Measurements from ENCODE around the gene TLX1.

TLX1 gene

DNA sequence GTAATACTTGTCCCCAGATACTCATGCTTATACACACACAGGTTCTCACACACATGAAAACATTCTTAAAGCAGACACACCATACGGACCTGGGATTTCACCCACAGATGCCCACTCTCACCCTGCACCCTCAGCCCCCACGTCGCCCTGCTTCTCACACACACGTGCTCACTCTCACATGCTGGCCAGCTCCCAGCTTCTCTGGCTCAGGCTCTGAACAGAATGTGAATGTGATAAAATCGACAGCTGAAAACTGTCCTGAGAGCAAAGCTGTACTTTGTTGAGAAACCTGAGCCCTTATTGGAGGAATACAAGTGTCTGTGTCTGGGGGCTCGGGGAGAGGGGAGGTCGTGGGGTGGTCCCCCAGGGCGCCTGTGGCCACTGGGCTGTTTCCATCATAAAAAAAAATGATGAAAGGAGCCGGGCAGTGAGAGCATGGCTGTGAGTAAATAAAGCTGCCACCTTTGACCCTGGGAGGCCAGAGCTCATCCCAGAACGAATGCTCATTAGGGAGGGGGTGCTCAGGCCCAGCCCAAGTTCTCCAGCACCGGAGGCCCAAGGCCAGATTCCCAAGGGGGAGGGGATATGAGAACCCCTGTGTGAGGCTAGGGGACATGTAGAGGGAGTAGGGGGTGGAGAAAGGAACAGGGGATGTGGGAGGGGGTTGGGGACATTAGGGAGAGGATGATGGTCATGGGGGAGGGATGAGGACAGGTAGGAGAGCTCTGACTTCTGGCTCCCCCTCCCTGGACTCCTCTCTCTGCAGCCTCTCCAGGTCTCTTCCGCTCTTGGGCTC, 18.1 kb upstream of the TLX1 start:
- no peak for DNase-seq (ENCODE audit: low spot score)

DNA sequence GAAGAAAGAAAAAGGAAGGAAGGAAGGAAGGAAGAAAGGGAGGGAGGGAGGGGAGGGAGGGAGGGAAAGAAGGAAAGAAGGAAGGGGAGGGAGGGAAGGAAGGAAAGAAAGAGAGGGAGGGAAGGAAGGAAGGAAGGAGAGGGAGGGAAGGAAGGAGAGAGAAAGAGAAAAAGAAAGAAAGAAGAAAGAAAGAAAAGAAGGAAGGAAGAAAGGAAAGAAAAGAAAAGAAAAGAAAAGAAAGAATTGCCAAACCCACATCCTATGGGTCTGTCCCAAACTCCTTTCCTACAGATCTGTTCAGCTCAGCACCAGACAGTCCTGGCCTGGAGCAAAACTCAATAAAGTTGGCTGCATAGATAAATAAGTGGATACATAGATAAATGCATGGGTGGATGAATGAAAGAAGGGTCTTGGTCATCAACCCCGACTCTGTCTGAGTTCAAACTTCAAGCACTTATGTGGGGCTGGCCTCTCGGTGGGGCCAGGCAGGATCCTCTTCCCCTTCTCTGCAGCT, 17.2 kb upstream of the TLX1 start:
- no peak for DNase-seq (ENCODE audit: low spot score)

DNA sequence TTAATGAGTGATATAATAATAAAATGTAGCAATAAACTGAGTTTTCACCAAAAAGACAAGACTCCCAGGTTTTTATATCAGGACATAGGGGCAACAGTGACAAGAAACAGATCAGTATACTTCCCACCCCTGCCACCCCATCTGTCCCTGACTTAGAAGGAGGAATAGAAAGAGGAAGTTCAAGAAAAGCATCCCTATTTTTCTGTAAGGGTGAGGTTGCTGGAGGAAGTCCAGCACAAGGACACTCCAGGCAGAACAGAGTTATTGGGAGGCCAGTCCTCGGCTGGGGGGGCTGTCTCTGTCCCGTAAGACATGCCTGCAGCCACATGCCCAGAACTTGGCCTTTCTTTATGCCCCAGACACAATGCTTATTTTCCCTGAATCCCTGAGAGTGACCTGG, 16.5 kb upstream of the TLX1 start:
- no peak for DNase-seq (ENCODE audit: low spot score)

DNA sequence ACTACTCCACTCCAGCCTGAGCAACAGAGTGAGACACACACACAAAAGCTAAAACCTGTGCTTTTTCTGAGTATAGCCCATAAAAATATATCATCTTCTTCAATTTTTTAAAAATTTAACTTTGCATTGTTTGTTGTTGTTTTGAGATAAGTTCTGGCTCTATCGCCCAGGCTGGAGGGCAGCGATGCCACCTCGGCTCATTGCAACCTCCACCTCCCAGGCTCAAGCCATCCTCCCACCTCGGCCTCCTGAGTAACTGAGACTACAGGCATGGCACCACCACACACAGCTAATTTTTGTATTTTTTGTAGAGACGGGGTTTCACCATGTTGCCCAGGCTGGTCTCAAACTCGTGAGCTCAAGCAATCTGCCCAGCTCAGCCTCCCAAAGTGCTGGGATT, 14.3 kb upstream of the TLX1 start:
- DNase-seq (ENCODE audit: low spot score): no peak

DNA sequence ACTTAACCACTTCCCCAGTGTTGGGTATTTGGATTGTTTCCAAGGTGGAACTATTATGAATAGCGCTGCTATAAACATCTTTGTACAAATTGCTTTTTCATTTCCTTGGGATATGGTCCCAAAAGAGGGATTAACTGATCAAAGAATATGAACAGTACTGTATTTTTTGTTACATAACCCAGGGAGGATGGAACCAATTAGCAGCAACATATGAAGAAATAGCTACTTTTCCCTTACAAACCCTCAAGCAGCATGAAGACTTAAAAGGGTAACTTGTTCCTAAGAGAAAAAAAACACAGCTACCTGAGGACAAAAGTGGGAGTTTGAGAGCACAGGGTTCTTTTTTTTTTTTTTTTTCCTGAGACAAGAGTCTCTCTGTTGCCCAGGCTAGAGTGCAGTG, 13.1 kb upstream of the TLX1 start:
- DNase-seq (ENCODE audit: low spot score): no peak

DNA sequence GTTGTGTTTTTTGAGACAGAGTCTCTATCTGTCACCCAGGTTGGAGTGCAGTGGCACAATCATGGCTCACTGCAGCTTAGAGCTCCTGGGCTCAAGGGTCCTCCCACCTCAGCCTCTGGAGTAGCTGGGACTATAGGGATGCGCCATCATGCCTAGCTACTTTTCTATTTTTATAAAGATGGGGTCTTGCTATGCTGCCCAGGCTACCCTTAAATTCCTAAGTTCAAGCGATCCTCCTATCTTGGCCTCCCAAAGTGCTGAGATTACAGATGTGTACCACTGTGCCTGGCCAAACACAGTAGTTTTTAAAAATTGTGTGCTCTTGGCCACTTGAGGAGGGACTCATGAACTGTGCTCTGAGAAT, 10.6 kb upstream of the TLX1 start:
- no peak for DNase-seq (ENCODE audit: low spot score)

DNA sequence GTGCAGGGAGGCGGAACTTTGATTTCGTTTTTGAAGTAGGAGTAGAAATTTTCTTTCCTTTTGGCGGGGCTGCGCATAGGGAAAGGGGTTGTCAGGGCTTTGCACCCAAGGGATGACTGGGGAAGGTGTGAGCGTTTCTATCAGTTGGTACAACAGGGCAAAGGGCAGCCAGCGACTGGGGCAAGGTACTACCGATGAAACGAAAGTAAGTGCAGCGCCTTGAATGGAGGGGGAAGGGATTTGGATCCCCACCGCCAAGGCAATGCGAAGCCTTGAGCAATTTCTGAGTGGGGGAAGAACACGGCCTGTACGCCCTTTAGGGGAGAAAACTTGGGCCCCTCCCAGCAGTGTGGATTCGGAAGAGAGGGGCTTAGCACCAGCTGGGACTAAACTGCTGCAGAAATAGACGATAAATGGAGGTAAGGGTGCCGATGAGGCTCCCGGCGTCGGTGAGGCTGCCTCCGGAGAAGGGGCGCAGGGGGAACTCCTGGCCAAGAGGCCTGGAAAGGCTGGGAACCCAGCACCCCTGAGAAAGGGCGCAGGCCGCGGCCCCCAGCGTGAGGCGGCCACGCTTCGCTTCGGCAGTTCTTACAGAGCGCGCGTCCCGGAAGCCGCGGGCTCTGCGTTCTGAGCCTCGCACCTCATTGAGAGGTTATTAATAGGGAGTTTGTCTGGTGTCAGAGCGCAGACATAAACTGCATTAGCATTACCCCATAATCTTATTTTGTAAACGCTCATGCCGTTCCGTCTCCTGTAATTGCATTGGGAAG, 10.0 kb upstream of the TLX1 start:
- no peak for DNase-seq (ENCODE audit: low spot score)

DNA sequence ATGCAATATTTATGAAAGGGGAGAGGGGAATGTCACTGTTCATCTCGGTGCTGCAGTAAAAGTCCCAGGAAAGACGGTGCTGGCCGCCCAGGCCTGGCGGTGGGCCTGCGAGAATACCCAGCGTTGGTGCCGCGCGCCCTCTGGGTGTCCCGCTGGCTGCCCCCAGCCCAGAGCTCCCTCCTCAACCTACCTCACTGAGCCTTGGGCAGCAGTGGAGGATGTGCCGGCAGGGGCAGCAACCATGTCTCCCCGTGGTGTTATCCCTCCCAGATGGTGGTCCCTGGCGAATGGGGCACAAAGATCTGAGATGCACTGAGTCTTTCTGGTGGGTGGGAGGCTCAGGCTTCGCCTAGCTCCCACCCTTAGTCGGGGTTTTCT, 9.5 kb upstream of the TLX1 start:
- no peak for DNase-seq (ENCODE audit: low spot score)

DNA sequence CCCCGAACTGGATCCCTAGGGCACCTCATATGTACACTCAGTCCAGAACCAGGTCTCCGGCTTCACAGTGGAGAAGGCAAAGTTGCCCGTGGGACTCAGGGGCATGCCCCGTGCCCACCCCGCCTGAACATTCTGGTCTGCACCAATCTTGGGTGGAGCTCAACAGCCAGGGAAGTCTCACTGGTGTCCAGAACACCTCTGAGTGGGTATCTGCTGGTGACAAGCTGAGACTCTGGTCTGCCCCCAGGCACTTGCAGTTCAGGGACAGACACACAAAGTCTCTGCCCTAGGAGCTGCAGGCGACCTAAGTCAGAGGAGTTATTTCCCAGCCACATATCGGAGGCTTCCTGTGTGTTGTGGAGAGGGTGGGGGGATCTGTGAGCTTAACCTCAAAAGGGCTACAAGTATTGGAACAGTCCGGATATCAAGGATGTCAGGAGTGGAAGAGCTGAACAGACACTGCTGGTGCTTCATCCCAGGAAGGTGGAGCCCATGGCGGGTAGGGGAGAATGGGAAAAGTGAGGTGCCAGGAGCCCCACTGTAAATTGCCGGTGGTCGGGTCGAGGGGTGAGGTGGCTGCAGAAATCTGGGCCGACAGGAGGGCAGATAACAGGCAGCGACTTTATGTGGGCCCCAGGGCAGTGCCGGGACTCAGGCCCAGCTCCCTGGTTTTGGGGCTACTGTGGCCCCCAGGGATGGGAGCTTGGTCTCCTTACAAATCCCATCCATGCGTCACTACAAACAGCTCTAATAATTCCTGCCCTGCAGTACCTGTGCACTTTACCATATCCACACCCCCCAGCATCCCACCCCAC, 8.6 kb upstream of the TLX1 start:
- DNase-seq (ENCODE audit: low spot score): no peak

DNA sequence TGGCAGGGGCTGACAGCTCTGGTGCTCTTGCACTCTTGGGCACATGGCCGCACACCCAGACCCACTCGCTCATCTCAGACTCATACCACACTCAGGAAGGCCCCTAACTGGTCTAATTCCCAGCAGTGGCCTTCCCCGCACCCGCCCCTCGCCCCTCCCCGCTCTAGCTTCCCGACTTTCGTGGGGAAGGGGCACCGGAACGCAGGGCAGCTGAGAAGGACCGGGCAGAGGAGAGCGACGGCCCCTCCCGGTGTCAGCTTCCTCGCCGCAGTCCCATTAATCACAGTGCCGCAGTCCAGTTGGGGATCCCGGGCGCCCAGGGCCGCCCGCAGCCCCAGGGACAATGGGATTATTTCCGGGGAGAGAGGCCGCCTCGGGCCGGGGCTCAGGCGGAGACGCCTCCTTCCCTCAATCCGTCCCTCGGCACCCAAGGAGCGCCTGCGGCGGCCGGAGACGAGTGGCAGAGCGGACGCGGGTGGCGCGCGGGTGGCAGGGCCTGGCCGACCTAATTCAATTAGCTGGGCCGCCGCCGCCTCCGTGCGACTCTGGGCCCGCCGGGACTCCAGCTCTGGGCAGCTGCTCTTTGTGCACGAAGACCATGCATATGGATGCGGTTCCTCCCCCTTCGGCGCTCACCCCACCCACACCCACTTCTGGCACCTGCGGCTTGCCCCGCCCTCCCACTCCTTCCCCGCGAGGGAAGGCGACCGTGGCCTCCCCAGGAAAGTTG, 7.8 kb upstream of the TLX1 start:
- peak; percentile 50 for DNase-seq (ENCODE audit: low spot score)

DNA sequence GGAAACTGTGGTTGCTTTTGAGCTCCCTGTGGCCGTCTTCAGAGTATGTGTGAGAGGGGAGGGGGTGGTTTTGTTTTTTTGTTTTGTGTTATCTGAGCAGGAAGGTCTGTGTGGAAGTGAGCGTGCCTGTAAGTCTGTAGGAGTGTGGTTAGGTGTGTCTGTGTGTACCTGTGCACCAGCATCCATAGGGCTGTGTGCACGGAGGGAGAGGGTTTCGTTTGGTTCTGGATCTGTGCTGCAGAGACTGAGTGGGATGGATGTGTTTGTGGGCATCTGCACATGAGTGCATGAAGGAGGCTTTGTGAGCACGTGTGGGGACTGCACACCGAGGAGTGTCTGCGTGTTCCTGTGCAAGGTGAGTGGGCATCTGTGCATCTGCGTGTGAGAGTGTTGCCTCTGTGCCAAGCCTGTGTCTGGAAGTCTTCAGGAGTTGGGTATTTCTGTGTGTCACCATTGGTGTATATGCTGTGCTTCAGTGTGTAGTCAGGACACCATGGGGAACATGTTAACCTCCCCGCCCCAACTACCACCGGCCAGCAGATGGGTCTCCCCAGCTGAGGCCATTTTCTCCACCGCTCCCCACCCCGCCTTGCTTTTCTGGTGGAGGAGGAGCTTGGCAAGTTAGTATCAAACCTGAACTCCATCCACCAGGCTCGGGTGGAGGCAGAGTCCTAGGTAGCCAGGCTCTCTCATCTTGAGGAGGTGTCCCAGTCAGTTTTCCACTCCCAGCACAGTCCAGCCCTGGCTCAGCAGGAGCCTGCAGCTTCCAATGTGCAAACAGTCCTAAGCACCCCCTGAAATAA, 7.1 kb upstream of the TLX1 start:
- DNase-seq (ENCODE audit: low spot score): no peak

DNA sequence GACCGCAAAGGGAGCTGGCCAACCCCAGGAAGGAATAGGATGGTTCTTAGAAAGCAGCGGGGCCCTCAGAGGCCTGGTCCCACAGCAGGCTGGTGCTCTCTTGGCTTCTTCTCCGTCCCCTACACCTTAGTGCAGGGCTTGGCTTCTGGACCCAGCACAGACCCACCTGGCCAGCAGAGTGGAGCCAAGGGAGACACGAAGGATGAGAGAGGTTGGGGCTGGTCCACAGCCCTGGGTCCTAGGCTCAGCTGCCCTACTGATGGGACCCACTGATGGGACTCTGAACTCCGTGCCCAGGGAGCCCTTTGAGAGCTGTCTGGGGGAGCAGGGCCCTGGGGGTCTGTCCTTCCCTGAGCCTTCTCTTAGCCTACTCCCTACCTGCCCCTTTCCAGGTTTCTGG, 6.2 kb upstream of the TLX1 start:
- DNase-seq (ENCODE audit: low spot score): no peak

DNA sequence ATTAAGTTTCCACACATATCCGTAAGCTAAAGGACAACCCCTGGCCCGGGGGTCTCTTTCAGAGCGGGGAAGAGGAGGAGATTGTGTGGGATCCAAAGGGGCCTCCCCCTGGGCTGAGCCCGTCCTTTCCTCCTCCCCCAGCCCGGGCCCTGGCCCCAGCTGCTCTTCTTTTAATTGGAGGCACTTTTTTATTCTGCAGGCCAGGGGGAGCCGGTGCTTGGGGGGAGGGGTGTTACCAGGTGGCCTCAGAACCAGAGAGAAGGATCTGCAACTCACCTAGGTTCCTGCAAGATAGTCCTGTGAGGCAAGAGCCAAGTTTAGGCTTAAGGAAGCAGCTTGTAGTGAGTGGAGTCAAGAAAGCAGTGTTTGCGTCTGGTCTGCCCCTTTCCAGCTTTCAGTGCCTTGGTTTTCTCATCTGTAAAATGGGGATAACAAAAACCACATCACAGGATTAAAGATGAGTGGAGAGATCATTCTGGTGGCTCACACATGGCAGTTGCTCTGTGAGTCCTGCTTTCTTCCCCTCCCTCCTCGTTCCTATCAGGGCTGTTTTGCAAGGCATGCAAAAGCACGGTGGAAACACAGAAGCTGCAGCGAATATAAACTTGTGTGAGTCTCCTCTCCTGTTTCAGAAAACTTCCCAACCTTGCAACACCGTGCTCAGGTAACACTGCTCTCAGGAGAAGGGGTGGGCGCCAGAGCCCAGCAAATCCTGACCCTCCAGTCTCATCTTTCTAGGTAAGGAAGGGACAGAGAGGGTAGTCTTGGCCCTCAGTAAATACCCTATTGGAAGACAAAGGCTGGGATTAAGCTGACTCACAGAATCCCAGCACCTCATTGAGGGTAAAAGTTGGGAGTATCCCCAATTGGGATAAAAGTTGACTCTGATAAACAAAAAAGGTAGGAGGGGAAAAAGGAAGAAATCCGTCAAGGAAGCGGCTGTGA, 4.1 kb upstream of the TLX1 start:
- DNase-seq (ENCODE audit: low spot score): no peak

DNA sequence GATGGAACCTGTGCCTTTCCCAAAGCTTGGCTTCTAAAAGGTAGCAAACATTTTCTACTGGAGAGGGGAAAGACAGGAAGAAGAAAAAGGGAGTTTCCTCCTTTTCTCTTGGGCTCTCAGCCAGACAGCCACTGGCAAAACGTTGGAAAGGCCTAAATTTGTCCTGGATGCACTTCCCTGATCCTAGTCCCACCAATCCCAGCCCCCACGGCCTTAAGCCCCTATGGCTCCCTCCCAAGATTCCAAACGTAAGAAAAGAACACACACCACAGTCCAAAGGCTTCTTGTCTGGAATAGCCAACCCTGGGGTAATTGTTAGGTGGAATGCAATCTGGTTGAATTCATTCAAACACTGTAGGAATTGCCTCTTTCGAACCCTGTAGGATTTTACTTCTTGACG, 959 bp upstream of the TLX1 start:
- DNase-seq (ENCODE audit: low spot score): no peak

DNA sequence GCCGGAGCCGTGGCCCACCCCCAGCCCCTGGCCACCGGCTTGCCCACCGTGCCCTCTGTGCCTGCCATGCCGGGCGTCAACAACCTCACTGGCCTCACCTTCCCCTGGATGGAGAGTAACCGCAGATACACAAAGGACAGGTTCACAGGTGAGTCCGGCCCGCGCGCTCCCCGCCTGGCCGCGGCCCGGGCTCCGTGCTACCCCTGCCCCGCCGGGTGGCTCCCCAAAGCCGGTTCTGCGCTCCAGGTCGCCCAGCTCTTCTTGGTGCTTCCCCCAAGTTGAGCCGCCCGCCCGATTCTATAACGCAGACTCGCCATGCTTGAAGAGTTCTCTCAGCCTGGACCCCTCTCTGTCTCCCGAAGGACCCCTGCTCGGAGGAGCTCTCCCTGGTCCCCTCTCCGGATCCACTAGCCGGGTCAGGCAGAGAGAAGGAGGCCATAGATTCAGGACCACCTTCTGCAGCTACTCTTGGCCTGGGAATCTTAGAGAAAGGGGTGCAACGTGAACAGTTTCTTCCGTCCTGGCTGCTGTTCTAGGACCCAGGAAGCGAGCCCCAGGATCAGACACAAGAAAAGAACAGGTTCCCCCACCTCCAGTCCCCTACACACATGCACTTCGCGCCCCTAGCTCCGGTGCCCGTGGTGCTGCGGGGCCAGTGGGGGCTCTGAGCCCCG, 999 bp downstream of the TLX1 start:
- DNase-seq (ENCODE audit: low spot score): no peak

DNA sequence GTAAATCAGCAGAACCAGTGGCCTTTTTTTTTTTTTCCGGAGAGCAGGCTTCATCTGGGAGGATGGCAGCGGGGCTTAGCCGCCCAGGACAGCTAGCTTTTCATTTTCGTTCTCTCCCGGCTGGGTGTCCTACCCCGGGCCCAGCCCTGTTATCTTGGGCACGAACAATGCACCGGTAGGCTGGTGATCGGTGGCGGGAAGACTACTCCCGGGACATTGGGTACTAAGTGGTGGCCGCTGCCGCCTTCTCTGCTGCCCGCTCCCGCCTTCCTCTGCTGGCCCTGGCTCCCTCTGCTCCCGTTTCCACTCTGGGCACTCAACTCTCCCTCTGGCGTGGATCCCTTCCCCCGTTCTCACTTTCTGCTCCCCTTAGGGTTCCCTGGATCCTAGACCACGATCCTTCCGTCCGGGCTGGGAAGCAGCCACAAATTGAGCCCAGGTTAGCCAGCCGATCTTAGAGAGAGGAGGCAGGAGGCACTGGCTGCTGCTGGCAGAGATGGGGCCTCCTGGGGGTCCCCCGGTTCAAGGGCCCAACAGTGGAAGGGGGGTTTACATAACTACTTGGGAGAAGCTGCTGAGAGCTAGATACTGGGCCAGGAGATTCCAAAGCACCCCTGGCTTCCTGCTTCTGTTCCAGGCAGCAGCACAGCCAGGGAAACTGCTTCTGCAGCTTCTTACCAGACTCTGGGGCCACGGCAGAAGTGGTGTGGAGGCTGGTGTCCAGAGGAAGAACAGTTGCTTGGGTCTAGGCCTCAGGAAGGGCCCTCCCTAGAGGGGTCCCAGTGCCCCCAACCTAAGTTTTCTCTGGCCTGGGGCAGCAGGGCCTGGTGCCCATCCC, 1.8 kb downstream of the TLX1 start:
- no peak for DNase-seq (ENCODE audit: low spot score)

DNA sequence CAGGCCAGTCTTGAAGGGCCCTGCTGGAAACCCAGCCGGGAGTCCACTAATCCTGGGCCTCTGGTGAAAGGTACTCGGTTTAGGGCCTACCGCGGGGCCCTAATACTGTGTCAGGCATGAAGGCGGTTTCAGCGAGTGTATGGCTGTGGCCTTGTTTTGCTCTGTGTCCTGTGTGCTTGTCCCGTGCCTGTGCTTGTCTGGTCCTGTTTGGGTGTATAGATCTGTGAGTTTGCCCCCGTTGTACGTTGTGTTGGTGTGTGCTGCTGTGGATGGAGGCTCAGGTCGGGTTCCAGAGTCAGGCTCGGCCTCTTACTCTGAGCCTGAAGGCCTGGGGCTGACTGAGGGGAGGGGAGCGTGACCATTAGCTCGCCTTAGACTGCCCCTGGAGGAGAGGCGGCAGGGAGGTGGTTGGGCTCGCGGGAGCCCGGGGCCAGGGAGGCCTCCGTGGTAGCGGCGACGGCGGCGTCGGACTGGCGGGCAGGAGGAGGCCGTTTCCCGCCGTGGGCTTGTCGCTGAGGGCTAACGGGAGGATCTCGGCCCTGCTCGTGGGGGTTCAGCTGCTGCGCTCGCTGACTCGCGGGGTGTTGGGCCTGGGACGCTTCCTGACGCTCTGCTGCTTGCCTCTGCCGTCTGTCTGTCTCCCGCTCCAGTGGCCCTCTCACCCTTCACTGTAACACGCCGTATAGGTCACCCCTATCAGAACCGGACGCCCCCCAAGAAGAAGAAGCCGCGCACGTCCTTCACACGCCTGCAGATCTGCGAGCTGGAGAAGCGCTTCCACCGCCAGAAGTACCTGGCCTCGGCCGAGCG, 2.6 kb downstream of the TLX1 start:
- DNase-seq (ENCODE audit: low spot score): no peak

All from D341Med (cell line).